ENCODE results near the gene FZD1.
"Not testable (repeated sequence)": the region's sequence is repeated elsewhere in the genome, so short reads cannot be mapped to it uniquely, and the experiment has no call there.

FZD1 gene

GRCh38 chr7:91295576-91295975, 31.3 kb downstream of the FZD1 start:
- TF ChIP-seq CTCF (IDR thresholded peaks at IDR 0.05; ENCODE audit: insufficient read depth, missing control alignments) = no peak
- no peak for DNase-seq (ENCODE audit: insufficient read length, low spot score)
- peak; percentile 63 for FAIRE-seq

- DNase-seq (ENCODE audit: insufficient read length, low spot score) = no peak
- no peak for TF ChIP-seq CTCF (IDR thresholded peaks at IDR 0.05; ENCODE audit: insufficient read depth, missing control alignments)
- no peak for FAIRE-seq
Observed at GRCh38 chr7:91297939-91298338, 33.7 kb downstream of the FZD1 start.

- DNase-seq (ENCODE audit: insufficient read length, low spot score) (no peak), FAIRE-seq (no peak)
- TF ChIP-seq CTCF (IDR thresholded peaks at IDR 0.05; ENCODE audit: insufficient read depth, missing control alignments) = no peak
Observed at GRCh38 chr7:91299952-91300775, 35.9 kb downstream of the FZD1 start.

- FAIRE-seq (no peak), DNase-seq (ENCODE audit: insufficient read length, low spot score) (no peak)
- TF ChIP-seq CTCF (IDR thresholded peaks at IDR 0.05; ENCODE audit: insufficient read depth, missing control alignments) = no peak
Observed at GRCh38 chr7:91302794-91303193, 38.6 kb downstream of the FZD1 start.

GRCh38 chr7:91306266-91306665, 42.0 kb downstream of the FZD1 start:
- no peak for TF ChIP-seq CTCF (IDR thresholded peaks at IDR 0.05; ENCODE audit: insufficient read depth, missing control alignments)
- DNase-seq (ENCODE audit: insufficient read length, low spot score) (no peak), FAIRE-seq (peak; percentile 97)

GRCh38 chr7:91307467-91307866, 43.2 kb downstream of the FZD1 start:
- DNase-seq (ENCODE audit: insufficient read length, low spot score) (no peak), FAIRE-seq (no peak)
- no peak for TF ChIP-seq CTCF (IDR thresholded peaks at IDR 0.05; ENCODE audit: insufficient read depth, missing control alignments)

- not testable (repeated sequence) for DNase-seq (ENCODE audit: insufficient read length, low spot score); FAIRE-seq
Observed at GRCh38 chr7:91308191-91308590, 44.0 kb downstream of the FZD1 start.
